K562 (cell line): ENCODE data around the gene SLC17A4. TPM values are rescaled to one million over a fixed set of nuclear protein-coding genes. Genes with fewer than 3 reads are reported as not detected.

Source experiments
- E2F8 ChIP-seq: fragments of 450-650 bp; IDR thresholded peaks from 2 replicates; pipeline ENCODE4 v1.7.1; 2018; ENCODE audit warnings: mild to moderate bottlenecking, low read depth; ENCODE audit not compliant: partially characterized antibody
- EGR1 ChIP-seq: fragments of 450-650 bp; conservative IDR thresholded peaks from 2 replicates; pipeline ENCODE4 v1.6.1; 2017; ENCODE audit warnings: mild to moderate bottlenecking
- ESRRB ChIP-seq: fragments of 250-450 bp; sonication (Bioruptor Pico); IDR thresholded peaks from 2 replicates; pipeline ENCODE4 v1.5.0; 2020; ENCODE audit warnings: mild to moderate bottlenecking, moderate library complexity, borderline replicate concordance
- MYBL2 ChIP-seq, 2 experiments: fragments of 450-650 bp in 1 of 2; sonication (generic) in 1 of 2; formaldehyde crosslinking in 1 of 2; IDR thresholded peaks; 2 replicates each; pipeline versions ENCODE4 v1.6.1 to v1.8.1; 2017 to 2022; ENCODE audit warnings: borderline replicate concordance in 1 of 2, inconsistent platforms in 1 of 2, low read depth in 1 of 2, mild to moderate bottlenecking in 1 of 2, missing genetic modification reagents in 1 of 2, moderate library complexity in 1 of 2
- NFATC3 ChIP-seq: fragments of 450-650 bp; IDR thresholded peaks from 2 replicates; pipeline ENCODE4 v1.6.1; 2017; ENCODE audit warnings: mild to moderate bottlenecking
- PHF21A ChIP-seq: fragments of 450-650 bp; IDR thresholded peaks from 2 replicates; pipeline ENCODE4 v1.6.1; 2017; ENCODE audit warnings: low read depth, borderline replicate concordance
- PURB ChIP-seq: sonication (generic); formaldehyde crosslinking; IDR thresholded peaks from 2 replicates; pipeline ENCODE4 v1.9.0; 2021; ENCODE audit warnings: low read depth, mild to moderate bottlenecking, missing genetic modification reagents
- SMARCC2 ChIP-seq: fragments of 450-650 bp; IDR thresholded peaks from 2 replicates; pipeline ENCODE4 v1.6.1; 2017; ENCODE audit warnings: antibody characterized with exemption, moderate library complexity, mild to moderate bottlenecking, low read depth
- ZC3H11A ChIP-seq: IDR thresholded peaks from 2 replicates; pipeline ENCODE4 v1.6.1; 2012; ENCODE audit warnings: low read depth, low read length, improper control_type of control experiment
- ZNF445 ChIP-seq: fragments of 250-450 bp; sonication (Bioruptor Pico); IDR thresholded peaks from 2 replicates; pipeline ENCODE4 v1.4.0; 2020; ENCODE audit warnings: low read depth, mild to moderate bottlenecking, moderate library complexity
- polyA plus RNA-seq, 8 experiments: library from polyadenylated mRNA; depleted of rRNA in 4 of 8; stranded (reverse) in 5 of 8; unstranded in 3 of 8; fragments of >200 nt; fragmentation: Nextera tagmentation in 2 of 8; fragmentation: Illumina TruSeq in 1 of 8; extraction: Ambion mirVana in 2 of 8; extraction: Trizol in 1 of 8; gene quantifications; 2 replicates each; pipeline versions ENCODE4 v1.2.1 to v1.2.3, GENCODE V29; 2011 to 2014; ENCODE audit warnings: inconsistent platforms in 1 of 8, missing spikeins in 1 of 8
- total RNA-seq, 7 experiments: library from RNA; depleted of rRNA in 6 of 7; stranded (reverse); fragments of >200 nt in 6 of 7; fragmentation: Illumina TruSeq in 2 of 7; extraction: Trizol in 2 of 7; gene quantifications; 2 replicates each; pipeline versions ENCODE4 v1.2.1 to v1.2.3, GENCODE V29; 2011 to 2021; ENCODE audit warnings: low replicate concordance in 1 of 7
- TF ChIP-seq, protein P1 (sequence below): fragments of 450-650 bp; IDR thresholded peaks from 2 replicates; pipeline ENCODE4 v1.6.1; 2016; ENCODE audit warnings: mild to moderate bottlenecking, moderate library complexity

The SLC17A4 gene
- total and polyA plus RNA-seq, 9 of the 15 experiments (the other 6 are each of a cell fraction or from before 2014, with no cell fraction given) = not detected

DNA sequence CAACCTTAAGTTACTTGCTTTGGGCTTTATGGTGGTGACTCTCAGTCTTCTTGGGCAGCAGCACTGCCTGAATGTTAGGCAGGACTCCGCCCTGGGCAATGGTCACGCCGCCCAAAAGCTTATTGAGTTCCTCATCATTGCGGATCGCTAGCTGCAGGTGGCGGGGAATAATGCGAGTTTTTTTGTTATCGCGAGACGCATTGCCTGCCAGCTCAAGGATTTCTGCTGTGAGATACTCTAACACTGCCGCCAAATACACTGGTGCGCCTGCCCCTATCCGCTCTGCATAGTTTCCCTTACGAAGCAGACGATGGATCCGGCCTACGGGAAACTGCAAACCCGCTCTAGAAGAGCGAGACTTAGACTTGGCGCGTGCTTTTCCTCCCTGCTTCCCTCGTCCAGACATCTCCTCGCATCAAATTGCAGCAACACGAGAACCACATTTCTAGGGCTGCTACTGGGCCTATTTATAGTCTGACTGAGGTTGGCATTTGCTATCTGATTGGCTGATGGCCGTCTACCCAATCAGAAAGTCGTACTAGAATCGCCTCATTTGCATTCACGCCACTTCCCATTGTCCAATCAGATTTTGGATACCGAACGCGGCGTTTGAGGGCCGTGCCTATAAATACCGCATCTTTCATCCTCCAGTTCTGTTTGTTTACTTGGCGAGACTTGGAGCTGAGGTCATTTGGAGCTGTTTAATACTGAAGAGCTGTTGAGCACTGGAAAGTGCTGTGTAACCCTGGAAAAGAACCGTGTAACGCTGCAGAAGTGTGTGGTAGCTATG lies 28.2 kb upstream of the SLC17A4 start (continued):
- TF ChIP-seq, protein P1, sequence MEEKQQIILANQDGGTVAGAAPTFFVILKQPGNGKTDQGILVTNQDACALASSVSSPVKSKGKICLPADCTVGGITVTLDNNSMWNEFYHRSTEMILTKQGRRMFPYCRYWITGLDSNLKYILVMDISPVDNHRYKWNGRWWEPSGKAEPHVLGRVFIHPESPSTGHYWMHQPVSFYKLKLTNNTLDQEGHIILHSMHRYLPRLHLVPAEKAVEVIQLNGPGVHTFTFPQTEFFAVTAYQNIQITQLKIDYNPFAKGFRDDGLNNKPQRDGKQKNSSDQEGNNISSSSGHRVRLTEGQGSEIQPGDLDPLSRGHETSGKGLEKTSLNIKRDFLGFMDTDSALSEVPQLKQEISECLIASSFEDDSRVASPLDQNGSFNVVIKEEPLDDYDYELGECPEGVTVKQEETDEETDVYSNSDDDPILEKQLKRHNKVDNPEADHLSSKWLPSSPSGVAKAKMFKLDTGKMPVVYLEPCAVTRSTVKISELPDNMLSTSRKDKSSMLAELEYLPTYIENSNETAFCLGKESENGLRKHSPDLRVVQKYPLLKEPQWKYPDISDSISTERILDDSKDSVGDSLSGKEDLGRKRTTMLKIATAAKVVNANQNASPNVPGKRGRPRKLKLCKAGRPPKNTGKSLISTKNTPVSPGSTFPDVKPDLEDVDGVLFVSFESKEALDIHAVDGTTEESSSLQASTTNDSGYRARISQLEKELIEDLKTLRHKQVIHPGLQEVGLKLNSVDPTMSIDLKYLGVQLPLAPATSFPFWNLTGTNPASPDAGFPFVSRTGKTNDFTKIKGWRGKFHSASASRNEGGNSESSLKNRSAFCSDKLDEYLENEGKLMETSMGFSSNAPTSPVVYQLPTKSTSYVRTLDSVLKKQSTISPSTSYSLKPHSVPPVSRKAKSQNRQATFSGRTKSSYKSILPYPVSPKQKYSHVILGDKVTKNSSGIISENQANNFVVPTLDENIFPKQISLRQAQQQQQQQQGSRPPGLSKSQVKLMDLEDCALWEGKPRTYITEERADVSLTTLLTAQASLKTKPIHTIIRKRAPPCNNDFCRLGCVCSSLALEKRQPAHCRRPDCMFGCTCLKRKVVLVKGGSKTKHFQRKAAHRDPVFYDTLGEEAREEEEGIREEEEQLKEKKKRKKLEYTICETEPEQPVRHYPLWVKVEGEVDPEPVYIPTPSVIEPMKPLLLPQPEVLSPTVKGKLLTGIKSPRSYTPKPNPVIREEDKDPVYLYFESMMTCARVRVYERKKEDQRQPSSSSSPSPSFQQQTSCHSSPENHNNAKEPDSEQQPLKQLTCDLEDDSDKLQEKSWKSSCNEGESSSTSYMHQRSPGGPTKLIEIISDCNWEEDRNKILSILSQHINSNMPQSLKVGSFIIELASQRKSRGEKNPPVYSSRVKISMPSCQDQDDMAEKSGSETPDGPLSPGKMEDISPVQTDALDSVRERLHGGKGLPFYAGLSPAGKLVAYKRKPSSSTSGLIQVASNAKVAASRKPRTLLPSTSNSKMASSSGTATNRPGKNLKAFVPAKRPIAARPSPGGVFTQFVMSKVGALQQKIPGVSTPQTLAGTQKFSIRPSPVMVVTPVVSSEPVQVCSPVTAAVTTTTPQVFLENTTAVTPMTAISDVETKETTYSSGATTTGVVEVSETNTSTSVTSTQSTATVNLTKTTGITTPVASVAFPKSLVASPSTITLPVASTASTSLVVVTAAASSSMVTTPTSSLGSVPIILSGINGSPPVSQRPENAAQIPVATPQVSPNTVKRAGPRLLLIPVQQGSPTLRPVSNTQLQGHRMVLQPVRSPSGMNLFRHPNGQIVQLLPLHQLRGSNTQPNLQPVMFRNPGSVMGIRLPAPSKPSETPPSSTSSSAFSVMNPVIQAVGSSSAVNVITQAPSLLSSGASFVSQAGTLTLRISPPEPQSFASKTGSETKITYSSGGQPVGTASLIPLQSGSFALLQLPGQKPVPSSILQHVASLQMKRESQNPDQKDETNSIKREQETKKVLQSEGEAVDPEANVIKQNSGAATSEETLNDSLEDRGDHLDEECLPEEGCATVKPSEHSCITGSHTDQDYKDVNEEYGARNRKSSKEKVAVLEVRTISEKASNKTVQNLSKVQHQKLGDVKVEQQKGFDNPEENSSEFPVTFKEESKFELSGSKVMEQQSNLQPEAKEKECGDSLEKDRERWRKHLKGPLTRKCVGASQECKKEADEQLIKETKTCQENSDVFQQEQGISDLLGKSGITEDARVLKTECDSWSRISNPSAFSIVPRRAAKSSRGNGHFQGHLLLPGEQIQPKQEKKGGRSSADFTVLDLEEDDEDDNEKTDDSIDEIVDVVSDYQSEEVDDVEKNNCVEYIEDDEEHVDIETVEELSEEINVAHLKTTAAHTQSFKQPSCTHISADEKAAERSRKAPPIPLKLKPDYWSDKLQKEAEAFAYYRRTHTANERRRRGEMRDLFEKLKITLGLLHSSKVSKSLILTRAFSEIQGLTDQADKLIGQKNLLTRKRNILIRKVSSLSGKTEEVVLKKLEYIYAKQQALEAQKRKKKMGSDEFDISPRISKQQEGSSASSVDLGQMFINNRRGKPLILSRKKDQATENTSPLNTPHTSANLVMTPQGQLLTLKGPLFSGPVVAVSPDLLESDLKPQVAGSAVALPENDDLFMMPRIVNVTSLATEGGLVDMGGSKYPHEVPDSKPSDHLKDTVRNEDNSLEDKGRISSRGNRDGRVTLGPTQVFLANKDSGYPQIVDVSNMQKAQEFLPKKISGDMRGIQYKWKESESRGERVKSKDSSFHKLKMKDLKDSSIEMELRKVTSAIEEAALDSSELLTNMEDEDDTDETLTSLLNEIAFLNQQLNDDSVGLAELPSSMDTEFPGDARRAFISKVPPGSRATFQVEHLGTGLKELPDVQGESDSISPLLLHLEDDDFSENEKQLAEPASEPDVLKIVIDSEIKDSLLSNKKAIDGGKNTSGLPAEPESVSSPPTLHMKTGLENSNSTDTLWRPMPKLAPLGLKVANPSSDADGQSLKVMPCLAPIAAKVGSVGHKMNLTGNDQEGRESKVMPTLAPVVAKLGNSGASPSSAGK = peak; percentile 72
- TF ChIP-seq E2F8 (no peak), EGR1 (no peak), PHF21A (no peak), SMARCC2 (no peak), ESRRB (CRISPR knock-in tag) (no peak), ZC3H11A (no peak), MYBL2 (IDR thresholded peaks at IDR 0.05; ENCODE audit: low read depth) (no peak), MYBL2 (CRISPR knock-in tag; IDR thresholded peaks at IDR 0.05; ENCODE audit: borderline replicate concordance) (no peak), PURB (CRISPR knock-in tag) (no peak), NFATC3 (no peak), ZNF445 (no peak)
